ENCODE results near the gene AFAP1. TPM values are rescaled to one million over a fixed set of nuclear protein-coding genes. Genes with fewer than 3 reads are reported as not detected.

The AFAP1 gene
- total RNA-seq, 1 experiment from 2014 or later, result 27.6 TPM

DNA sequence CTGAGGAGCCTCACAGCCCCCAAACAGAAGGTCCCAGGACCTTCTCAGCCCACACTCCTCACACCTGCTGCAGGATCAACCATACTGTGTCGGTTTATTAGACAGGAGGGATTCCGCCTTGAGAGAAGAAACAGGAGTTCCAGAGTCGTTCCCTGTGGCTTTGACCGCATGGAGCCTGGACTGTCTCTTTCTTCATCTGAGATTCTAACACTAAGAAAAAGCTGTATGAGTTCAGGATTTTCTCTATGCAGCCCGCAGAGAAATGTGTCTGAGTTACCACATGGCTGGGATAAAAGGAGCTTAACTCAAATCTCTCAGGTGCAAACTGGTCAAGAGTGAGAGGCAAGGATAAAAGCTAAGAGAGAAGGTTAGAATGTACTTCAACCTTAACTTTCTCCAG, 126.7 kb downstream of the AFAP1 start:
- H3K36me3 ChIP-seq (ENCODE audit: control insufficient read depth, insufficient read depth, low read length), result no peaks in the 10 kb centered on the region; the same call in 1 of the 2 replicates
- Mint-ChIP-seq H3K4me3 (ENCODE audit: unreplicated experiment) (no peak overlapping the region), H3K27me3 (ENCODE audit: insufficient read depth, unreplicated experiment) (no peaks in the 10 kb centered on the region), H3K36me3 (ENCODE audit: insufficient read depth, unreplicated experiment) (peaks cover 58% of the 10 kb centered on the region), H3K9me3 (ENCODE audit: unreplicated experiment) (no peaks in the 10 kb centered on the region), H3K4me1 (ENCODE audit: low read depth, unreplicated experiment) (peaks cover 15% of the 10 kb centered on the region), H3K27ac (ENCODE audit: unreplicated experiment) (no peak overlapping the region)
- H3K4me3 ChIP-seq (ENCODE audit: low read depth, low read length), result no peak overlapping the region
- intact Hi-C loops (cut with micrococcal nuclease; ENCODE audit: unreplicated experiment), result loop anchor here (5.0 kb wide), 1 partner anchor 49 kb away; no protein-coding TSS in a partner anchor
- no TSS peak for BruUV-seq (replicated peaks)
- H3K27me3 ChIP-seq (replicated peaks; ENCODE audit: control insufficient read depth, insufficient read depth, low read length), result no peaks in the 10 kb centered on the region
- peaks cover 11% of the 10 kb centered on the region for H3K4me1 ChIP-seq
- TF ChIP-seq, protein P1, sequence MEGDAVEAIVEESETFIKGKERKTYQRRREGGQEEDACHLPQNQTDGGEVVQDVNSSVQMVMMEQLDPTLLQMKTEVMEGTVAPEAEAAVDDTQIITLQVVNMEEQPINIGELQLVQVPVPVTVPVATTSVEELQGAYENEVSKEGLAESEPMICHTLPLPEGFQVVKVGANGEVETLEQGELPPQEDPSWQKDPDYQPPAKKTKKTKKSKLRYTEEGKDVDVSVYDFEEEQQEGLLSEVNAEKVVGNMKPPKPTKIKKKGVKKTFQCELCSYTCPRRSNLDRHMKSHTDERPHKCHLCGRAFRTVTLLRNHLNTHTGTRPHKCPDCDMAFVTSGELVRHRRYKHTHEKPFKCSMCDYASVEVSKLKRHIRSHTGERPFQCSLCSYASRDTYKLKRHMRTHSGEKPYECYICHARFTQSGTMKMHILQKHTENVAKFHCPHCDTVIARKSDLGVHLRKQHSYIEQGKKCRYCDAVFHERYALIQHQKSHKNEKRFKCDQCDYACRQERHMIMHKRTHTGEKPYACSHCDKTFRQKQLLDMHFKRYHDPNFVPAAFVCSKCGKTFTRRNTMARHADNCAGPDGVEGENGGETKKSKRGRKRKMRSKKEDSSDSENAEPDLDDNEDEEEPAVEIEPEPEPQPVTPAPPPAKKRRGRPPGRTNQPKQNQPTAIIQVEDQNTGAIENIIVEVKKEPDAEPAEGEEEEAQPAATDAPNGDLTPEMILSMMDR (IDR thresholded peaks at IDR 0.05; ENCODE audit: insufficient read depth in 1 of 2, low read depth in 1 of 2, low read length in 1 of 2, severe bottlenecking in 1 of 2, unreplicated experiment in 1 of 2), result no peak
- H3K9me3 ChIP-seq, result no peaks in the 10 kb centered on the region
- CTCF ChIA-PET, result interaction anchor here (0.7 to 1.3 kb wide), 2 partner anchors 11 to 334 kb away, joined by 3 to 4 read pairs; no protein-coding TSS in a partner anchor
- POLR2A ChIA-PET, result no interaction called here
- DNase-seq, result no peak

DNA sequence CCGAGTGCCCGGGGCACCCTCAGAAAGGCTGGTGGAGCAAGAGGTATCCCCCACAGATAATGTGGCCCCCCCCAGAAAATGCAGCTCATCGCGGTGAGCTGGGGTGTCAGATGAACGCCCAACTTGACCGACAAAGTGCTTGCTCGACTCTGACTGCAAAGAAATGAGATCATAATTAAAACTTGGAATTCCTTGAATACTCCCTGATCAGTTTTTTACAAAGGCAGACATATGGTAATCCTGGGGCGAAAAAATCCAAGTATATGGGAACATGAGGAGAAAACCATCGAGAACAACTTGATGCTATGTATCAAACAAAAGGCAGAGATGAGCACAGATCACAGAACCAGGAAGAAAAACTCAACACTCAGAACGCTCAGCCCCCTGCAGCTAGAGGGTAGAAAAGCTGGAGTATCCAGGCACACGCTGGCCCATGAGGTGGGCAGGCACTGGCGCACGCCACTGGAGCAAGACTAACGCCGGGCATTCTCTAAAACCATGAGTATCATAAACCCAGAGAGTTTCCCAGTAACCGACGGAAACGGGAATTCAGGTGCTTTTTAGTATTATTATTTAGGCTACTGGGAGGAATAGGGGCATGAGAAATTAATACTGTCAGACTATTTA, 127.3 kb downstream of the AFAP1 start:
- Mint-ChIP-seq H3K4me3 (ENCODE audit: unreplicated experiment) (no peak overlapping the region), H3K27me3 (ENCODE audit: insufficient read depth, unreplicated experiment) (no peaks in the 10 kb centered on the region), H3K27ac (ENCODE audit: unreplicated experiment) (no peak overlapping the region), H3K4me1 (ENCODE audit: low read depth, unreplicated experiment) (peaks cover 15% of the 10 kb centered on the region), H3K36me3 (ENCODE audit: insufficient read depth, unreplicated experiment) (peaks cover 60% of the 10 kb centered on the region), H3K9me3 (ENCODE audit: unreplicated experiment) (no peaks in the 10 kb centered on the region)
- H3K27me3 ChIP-seq (replicated peaks; ENCODE audit: control insufficient read depth, insufficient read depth, low read length), result no peaks in the 10 kb centered on the region
- no peaks in the 10 kb centered on the region; the same call in 1 of the 2 replicates for H3K36me3 ChIP-seq (ENCODE audit: control insufficient read depth, insufficient read depth, low read length)
- ChIA-PET POLR2A (no interaction called here), CTCF (interaction anchor here (0.9 to 1.2 kb wide), 2 partner anchors 8 to 32 kb away, joined by 4 to 5 read pairs; no protein-coding TSS in a partner anchor)
- no peaks in the 10 kb centered on the region for H3K9me3 ChIP-seq
- no peak overlapping the region for H3K4me3 ChIP-seq (ENCODE audit: low read depth, low read length)
- no peak for DNase-seq
- intact Hi-C loops (cut with micrococcal nuclease; ENCODE audit: unreplicated experiment), result loop anchor here (5.0 kb wide), 1 partner anchor 50 kb away; no protein-coding TSS in a partner anchor
- H3K4me1 ChIP-seq, result peaks cover 11% of the 10 kb centered on the region
- no TSS peak for BruUV-seq (replicated peaks)
- TF ChIP-seq, protein P1 (IDR thresholded peaks at IDR 0.05; ENCODE audit: insufficient read depth in 1 of 2, low read depth in 1 of 2, low read length in 1 of 2, severe bottlenecking in 1 of 2, unreplicated experiment in 1 of 2), result no peak

DNA sequence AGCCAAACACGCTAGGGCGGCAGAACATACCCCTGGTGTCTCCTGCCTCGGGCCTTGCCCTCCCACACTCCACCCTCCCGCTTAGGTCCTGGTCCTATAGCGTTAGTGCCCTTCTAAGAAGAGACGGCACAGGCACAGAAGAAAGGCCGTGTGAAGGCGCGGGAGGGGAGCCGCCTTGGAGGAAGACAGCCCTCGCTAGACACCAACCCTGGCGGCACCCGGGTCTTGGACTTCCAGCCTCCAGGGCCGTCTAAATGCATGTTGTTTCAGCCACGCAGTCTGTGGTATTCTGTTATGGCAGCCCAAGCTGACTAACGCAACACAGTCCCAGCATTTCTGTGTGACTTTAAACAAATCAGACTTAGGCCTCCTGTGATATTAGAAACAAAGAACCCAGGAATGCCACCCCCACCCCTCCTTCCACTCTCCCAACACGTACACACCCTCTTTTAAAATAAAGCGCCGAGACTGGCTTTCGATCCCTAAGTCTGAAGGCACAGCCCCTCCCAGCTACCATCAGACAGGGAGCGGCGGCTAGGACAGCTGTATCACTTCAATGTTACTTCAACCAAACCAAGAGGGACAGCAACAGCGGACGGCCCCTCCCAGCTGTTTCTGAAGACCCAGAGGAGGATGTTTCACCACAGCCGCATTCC, 128.0 kb downstream of the AFAP1 start:
- H3K4me3 Mint-ChIP-seq (ENCODE audit: unreplicated experiment), result no peak overlapping the region
- POLR2A ChIA-PET, result no interaction called here
- no peaks in the 10 kb centered on the region; the same call in 1 of the 2 replicates for H3K36me3 ChIP-seq (ENCODE audit: control insufficient read depth, insufficient read depth, low read length)
- H3K4me1 ChIP-seq, result peaks cover 13% of the 10 kb centered on the region
- H3K27me3 ChIP-seq (replicated peaks; ENCODE audit: control insufficient read depth, insufficient read depth, low read length), result no peaks in the 10 kb centered on the region
- TF ChIP-seq, protein P1 (IDR thresholded peaks at IDR 0.05; ENCODE audit: insufficient read depth in 1 of 2, low read depth in 1 of 2, low read length in 1 of 2, severe bottlenecking in 1 of 2, unreplicated experiment in 1 of 2), result no peak
- no peak overlapping the region for H3K4me3 ChIP-seq (ENCODE audit: low read depth, low read length)
- H3K27ac Mint-ChIP-seq (ENCODE audit: unreplicated experiment), result peak overlapping the region; percentile 59
- no peaks in the 10 kb centered on the region for H3K9me3 Mint-ChIP-seq (ENCODE audit: unreplicated experiment)
- DNase-seq, result peak in 1 of 2 experiments; percentile 28
- peaks cover 15% of the 10 kb centered on the region for H3K4me1 Mint-ChIP-seq (ENCODE audit: low read depth, unreplicated experiment)
- intact Hi-C loops (cut with micrococcal nuclease; ENCODE audit: unreplicated experiment), result loop anchor here (5.0 kb wide), 1 partner anchor 51 kb away; no protein-coding TSS in a partner anchor
- no peaks in the 10 kb centered on the region for H3K9me3 ChIP-seq
- no TSS peak for BruUV-seq (replicated peaks)
- CTCF ChIA-PET, result interaction anchor here (0.9 to 1.2 kb wide), 2 partner anchors 7 to 33 kb away, joined by 4 to 5 read pairs; no protein-coding TSS in a partner anchor
- peaks cover 57% of the 10 kb centered on the region for H3K36me3 Mint-ChIP-seq (ENCODE audit: insufficient read depth, unreplicated experiment)
- H3K27me3 Mint-ChIP-seq (ENCODE audit: insufficient read depth, unreplicated experiment), result no peaks in the 10 kb centered on the region

All from Caco-2 (cell line).